ENCODE measurements around the gene SCN3A.

The SCN3A gene

DNA sequence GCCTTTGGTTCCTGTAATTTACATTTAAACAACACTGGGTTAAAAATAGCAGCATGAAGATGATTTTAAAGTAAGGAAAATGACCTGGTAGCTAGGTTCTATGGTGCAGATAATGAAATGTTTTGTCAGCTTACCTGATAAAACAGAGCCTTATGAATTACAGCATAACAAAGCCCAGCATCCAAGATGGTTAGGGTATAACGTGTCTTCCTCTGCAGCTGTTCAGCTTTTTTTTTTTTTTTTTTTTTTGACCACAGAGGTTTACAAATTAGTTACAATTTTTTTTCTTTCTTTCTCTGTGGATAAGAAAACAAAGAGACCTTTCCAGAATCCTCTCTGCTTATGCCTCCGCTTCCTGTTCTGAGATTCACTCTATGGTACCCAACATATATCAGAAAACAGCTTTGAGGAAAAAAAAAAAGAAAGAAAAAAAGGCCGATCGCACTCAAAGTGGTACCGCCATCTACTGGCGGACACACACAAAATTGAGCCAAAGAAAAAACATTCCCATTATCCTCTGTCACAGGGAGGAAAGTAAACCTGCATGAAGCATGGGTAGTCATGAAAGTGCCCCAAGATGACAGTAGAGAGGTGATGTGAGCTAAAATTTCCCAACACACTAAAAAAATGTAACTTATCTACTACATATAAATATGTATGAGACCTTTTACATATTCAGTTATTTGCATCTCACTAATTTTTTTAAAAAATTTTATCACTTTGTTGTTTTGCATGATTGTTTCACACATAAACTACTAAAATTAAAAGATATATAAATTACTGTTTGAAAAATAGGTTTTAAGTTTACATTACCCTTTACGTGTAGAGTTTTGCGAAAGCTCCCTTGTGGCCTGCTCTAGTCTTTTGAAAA lies at the start of gene SCN3A:
Gene SCN3A, minus strand, starts transcription at position 362 of the 871 bp plus-strand sequence. CDS start 27,656 bp downstream, outside the sequence.
- DNase-seq (ENCODE audit: low spot score) = peak; percentile 39

DNA sequence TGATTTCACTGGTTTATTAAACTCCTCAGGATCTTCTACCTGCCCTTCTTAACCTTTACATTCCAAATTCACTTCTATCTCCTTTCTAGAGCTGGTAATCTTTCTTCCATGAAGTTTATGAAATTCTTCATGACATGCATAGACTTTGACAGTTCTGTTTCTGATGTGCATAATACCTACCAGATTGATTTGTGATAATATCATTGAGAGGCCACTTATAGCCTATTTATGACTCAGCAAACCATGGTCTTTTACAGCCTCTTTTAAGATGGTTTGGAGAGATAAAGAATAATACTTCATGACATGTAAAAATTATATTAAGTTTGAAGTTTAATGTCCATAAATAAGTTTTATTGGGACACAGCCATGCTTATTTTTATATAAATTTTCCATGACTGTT lies 49.3 kb upstream of the SCN3A start:
- DNase-seq (ENCODE audit: low spot score) = no peak

DNA sequence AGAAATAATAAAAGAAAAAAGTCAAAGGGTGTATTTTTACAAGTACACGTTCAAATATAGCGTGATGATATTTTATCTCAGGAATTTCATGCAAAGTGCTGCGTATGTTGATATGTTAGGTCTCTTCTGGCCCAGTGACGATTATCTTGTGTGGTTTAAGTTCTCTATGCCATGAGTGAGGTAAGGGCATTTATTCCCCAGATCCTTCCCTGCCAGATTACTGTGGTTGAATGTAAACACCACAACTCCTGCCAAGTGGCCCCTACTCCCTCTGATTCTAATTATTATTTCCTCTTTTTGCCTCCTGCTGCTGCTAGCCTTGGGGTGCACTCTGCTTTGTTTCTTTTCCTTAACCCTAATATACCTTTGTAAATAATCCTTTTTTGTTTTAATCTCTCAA lies 47.5 kb upstream of the SCN3A start:
- DNase-seq (ENCODE audit: low spot score) = no peak

DNA sequence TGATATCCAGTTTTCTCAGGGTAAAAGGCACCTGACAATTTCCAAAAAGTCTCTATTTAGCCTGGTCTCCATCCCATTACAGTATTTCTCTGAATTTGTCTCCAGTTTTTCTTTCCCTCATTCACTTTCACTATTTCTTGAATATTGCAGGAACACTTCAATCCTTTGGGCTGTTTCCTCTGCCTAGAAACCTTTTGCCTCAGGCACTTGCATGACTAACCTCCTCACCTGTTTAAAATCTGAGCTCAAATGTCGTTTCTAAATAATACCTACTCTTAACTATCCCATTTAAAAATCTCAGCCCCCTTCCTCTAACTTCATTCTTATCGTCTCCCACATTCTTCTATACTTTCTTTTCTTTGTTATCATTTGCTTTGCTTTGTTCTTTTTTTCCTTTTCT lies 44.4 kb upstream of the SCN3A start:
- no peak for DNase-seq (ENCODE audit: low spot score)

DNA sequence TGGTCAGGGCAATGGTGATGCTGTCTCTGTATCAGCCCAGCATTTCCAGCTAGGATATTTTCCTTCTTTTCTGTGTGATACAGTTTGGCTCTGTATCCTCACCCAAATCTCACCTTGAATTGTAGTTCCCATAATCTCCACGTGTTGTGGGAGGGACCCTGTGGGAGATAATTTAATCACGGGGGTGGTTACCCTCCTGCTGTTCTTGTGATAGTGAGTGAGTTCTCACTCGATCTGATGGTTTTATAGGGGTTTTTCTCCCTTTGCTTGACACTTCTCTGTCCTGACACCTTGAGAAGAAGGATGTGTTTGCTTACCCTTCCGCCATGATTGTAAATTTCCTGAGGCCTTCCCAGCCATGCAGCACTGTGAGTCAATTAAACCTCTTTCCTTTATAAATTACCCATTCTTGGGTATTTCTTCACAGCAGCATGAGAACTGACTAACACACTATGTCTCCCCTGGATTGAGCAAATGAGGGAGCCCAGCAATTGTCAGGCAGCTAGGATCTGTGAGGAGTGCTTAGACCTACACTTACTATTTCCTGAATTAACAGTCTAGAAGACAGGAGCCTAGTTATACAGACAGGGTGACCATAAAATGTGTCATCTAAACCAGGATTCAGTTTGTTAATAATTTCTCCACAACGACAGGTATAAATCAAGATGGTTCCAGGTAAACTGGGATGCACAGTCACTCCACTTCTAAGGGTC lies 41.4 kb upstream of the SCN3A start:
- DNase-seq (ENCODE audit: low spot score) = no peak

DNA sequence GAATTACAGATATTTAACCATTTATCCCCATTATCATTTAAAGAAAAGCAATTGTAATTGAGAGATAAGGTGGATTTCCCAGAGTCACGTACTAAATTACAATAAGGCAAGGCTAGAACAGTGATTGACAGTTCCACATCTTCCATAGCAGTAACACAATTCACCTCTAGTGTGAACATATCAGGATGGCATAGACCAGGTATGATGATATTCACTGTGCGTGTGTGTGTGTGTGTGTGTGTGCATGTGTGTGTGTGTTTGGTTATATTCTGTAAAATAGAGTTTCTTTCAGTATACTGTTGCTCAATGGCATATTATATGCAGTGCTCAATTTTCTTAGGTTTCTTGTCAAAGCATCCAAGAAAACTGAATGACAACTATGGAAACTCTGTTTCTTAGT lies 37.1 kb upstream of the SCN3A start:
- no peak for DNase-seq (ENCODE audit: low spot score)

DNA sequence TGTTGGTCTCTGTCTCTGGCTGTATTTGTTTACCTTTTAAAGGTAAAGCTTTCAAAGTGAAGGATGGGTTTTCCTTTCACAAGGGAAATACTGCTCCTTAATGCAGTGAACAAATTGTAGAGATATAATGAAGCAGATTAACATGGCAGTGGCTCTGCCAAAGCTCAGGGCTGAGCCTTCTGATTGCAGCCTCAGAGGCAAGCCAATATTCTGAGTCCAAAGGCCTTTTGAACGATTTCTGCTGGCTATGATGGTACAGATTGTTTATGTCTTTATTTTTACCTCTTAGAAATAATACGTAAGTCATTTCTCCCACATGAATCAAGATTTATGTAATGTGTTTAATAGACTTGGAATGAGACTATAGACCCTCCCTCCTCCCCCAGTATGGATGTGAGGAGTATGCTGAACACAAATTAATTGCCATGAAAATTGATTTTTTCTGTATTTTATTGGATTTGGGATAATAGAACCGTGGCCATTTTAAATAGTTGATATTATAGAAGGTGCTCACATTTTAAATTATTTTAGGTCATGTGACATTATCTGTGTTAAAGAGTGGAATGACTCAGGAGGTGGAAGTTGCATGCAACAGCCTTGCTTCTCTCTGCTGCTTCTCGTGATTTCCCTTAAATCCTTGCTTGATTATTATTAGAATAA lies 36.1 kb upstream of the SCN3A start:
- DNase-seq (ENCODE audit: low spot score) = no peak

DNA sequence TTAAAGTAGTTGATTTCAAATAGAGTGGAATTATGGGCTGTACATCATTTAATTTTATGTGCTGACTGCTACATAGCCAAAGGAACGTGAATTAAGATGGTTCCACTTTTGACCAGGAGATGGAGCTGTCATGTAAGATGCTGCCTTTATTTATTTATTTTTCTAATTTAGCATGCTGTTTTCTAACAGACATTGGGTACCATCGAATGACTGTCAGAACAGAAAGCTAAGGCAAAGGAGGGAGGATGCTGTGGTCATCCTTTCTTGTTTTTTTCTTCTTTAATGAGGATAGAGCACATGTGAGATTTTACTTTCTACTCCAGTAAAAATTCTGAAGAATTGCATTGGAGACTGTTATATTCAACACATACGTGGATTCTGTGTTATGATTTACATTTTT lies 35.4 kb upstream of the SCN3A start, which contains the start of gene SCN2A:
Gene SCN2A, plus strand, starts transcription at position 185 of the 400 bp plus-strand sequence. CDS start 56,410 bp downstream, outside the sequence.
- peak; percentile 21 for DNase-seq (ENCODE audit: low spot score)

DNA sequence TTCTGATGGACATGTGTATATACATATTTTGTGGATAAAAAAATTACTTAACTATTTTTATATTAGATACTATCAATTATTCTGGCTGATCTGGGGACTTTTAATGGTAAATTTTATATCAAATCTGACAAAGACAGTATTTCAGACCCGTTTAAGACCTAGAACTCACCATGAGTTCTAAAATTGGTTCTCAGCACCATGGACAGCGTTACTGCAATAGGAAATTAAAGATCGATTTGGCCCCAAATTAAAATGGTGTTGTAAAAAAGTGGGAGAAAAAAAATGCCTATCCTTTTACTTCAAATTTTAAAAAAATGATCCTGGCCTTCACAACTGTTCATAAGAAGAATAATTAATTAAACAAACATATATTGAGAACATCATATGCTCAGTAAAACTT lies 34.4 kb upstream of the SCN3A start:
- DNase-seq (ENCODE audit: low spot score) = no peak

DNA sequence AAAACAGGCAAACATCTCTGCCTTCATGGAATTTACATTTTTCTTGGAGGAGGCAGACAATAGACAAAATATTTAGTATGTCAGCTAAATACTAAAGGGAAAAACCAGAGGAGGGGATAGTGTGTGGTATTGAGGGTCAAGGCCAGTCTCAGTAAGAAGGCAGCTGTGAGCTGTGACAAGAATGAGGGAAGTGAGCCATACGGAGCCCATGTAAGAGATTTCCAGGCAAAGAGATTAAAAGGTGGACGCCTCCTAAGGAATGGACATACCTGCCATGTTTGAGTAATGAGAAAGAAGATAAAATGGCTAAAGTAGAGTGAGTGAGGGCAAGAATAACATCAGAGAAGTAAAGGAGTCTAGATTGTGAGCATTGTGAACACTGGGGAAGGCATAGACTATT lies 33.2 kb upstream of the SCN3A start:
- no peak for DNase-seq (ENCODE audit: low spot score)

DNA sequence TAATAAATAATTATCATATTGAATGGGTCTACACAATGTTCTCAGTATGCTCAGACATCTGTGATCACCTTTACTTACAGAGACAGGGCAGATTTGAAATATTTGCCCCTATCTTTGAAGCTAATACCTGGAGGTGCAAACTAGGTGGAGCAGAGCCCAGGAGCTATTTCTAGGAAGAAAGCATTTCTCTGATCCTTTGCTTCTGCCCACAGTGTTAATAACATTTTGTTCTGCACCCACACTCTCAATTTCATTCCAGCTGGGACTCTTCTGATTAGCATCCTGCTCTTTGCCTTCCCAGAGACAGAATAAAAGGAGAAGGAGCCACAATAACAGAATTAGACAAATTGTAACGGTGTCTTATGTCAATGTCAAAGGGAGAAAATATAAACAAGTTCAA lies 23.7 kb upstream of the SCN3A start:
- no peak for DNase-seq (ENCODE audit: low spot score)

DNA sequence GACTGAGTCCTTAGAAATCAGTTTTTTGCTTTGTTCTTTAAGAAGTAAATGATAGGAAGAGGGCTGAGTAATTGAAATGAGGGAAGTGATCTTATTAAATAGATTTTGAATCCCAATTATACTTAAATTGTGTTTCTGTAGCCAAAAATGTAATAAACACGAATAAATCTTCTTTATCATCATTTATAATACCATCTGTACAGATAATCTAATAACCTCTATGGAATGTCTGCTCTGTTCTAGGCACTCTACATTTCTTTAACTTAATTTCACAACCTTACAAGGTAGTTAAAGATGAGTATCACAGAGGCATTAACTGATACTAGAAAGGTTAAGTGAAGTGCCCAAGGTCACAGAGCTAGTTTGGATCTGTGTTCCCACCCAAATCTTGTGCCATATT lies 21.1 kb upstream of the SCN3A start:
- DNase-seq (ENCODE audit: low spot score) = no peak

DNA sequence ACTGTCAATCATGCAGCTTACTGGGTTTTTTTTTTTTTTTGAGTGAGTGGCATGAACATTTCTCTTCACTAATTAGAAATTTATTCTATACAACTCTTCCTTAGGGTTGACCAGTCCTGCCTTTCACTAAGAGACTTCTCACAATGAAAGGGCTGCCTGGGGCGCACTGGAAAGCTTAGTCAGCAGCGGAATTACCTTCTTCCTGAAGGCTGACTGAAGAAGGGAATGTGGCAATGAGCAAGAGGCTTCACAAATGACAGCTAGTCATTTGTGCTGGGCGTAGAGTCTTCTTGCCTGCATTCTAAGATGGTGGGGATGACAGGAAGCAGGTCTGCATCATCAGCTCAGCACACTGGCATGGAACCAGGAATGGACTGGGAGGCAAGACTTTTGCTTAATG lies 15.6 kb upstream of the SCN3A start:
- no peak for DNase-seq (ENCODE audit: low spot score)

DNA sequence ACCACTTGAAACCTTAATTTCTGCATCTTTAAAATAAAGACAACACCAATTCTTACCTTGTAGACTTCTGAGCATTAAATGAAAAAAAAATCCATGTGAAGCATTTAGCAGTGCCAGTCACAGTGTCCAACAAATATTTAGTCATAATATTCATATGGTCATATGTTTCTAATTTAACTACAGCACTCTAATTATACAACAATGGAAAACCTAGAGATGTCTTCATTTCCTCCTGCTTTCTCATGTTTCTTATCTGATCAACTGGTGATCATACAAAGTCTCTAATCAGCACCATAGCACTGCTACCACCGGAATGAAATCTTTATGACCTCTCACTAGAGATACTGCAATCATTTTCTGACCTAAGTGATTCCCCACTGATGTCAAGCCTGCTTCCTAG lies 10.2 kb upstream of the SCN3A start:
- DNase-seq (ENCODE audit: low spot score) = no peak

DNA sequence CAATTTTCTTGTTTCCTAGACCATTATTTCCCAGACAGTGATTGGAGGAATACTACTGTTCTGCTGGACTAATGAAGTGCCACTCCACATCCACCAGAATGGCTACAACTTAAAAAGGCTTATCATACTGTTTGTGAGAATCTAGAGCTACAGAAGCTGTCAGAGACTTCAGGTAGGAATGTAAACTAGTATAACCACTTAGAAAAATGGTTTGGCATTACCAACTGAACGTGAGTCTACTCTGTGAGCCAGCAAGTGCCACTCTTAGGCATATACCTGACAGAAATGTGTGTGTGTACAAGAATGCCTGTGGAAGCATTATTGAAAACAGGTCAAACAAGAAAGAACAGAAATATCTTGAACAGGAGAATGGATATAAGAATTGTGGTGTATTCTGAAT lies 4.2 kb upstream of the SCN3A start:
- no peak for DNase-seq (ENCODE audit: low spot score)

DNA sequence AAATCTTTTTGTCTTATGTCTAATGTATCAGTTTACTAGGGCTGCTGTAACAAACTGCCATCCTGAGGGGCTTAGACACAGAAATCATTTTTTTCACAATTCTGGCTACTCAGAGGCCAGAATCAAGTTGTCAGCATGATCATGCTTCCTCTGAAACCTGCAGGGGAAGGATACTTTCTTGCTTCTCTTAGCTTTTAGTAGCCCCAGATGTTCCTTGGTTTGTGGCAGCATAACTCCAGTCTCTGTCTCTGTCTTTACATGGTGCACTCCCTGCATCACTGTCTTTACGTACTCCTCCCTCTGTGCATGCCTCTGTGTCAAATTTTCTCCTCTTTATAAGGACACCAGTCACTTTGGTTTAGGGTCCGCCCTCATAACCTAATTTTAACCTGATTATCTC lies 2.0 kb upstream of the SCN3A start:
- DNase-seq (ENCODE audit: low spot score) = no peak

DNA sequence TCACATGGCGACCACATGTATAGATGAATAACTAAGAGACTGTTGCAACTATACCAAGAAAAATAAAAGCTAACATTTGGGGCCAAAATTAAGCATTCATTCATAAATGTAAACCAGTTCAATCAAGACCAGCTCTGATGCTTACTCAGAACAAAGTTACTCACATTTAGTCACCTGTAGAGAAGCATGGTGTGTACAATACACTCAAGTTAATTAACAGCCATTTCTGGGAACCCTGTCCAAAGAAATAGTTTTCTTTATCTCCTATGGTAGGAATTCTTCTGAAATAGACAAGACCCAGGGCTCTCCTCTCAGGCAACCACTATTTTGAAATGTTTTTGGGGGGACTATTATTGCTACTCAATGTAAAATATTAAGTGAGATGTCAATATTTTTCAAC lies 1.6 kb downstream of the SCN3A start:
- DNase-seq (ENCODE audit: low spot score) = no peak

DNA sequence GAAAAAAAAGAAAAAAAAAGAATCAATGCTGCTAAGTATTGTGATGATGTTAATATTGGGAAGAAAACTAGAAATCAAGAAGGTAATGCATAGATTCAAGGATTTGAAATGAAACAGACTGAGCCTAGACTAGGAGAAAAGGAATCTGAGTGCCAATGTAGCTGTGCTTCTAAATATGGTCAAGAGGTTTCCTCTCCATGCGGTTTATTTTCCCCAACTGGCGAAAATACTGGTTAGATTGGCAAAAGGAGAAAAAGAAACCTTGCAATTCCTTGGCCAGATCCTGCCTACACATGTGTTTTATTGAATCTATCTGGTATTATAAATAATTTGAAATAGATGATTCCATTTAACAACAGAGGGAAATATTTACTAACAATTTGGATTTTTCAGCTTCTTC lies 5.7 kb downstream of the SCN3A start:
- DNase-seq (ENCODE audit: low spot score) = no peak

DNA sequence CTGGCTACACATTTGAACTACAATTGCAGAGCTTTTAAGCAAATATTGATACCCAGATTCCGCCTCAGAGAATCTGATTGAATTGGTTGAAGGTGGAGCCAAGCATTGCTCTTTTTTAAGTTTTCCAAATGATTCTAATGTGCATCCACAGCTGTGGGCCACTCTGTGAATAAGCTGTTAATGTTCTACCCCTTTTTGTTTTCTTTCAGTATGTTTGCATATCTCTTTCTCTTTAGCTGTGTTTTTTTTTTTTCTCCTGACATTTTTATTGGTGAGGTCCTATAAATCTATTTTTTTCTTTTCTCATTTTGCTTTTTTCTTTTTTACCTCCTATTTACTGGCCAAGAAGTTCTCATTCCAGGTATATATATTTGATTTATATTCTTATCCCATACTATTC lies 6.5 kb downstream of the SCN3A start:
- no peak for DNase-seq (ENCODE audit: low spot score)

DNA sequence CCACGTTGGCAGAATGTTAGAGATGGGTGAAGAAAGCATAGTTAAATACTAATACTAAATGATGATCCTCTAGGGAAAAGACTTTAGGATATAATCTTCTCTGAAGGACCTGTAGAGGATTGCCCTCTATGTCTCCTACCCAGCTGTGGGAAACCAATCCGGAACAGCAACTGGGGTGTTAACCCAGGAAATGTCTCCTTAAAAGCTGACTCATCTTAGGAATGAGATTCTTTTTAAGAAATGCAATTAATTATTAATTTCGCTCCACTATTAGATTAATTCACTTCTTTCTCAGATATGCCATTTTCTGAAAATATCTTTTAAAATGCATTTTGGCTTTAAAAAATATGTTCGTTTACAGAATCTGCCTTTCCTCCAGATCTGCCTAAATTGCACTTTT lies 7.4 kb downstream of the SCN3A start:
- no peak for DNase-seq (ENCODE audit: low spot score)

DNA sequence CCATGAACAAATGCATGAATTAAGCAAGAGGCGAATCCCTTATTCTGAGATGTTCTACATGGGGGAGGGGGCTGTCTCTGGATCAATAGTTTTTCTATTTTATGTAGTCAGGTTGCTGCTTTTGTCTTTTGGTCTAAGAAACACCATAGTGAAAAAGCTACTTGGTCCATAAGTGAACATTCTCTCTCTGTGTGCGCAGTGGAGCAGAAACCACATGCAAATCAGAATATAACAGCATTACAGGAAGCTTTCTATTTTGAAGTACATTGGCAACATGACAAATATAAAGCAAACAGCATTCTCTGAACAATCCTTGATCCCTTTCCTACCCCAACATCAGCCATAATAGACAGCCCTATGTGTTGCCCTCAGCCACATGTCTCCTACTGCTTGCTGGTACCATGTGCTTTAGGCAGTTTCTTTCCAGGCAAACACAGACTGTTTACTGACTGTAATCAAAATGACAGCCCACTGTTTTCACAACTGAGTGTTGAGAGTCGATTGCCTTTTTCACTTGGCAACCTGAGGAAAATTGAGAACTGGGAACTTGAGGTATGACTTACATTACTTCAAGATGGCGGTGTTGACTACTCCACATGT lies 10.6 kb downstream of the SCN3A start:
- no peak for DNase-seq (ENCODE audit: low spot score)

DNA sequence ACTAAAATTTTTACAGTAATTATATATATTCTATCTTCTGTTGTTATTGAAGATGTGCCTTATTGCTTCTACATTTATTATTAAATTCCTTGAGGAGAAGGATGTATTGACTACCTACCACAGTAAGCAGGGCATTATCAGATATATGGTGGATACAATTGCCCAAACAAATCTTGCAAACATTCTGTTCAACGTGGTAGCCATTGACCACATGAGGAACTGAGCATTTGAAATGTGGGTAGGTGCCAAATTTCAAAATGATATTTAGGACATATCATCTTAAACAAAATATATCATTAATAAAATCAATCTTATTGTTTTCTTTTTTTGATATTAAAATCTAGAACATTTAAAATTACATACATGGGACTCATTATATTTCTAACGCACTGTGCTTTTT lies 11.1 kb downstream of the SCN3A start:
- DNase-seq (ENCODE audit: low spot score) = no peak
